Activated CD4-positive, CD25-positive, alpha-beta regulatory T cell (primary cell): Measurements from ENCODE around the gene ST6GALNAC3.

Experiments
- DNase-seq, 4 experiments: peaks; one replicate each; lab custom pipeline; 2025; lab: John Stamatoyannopoulos, UW

ST6GALNAC3 gene

DNA sequence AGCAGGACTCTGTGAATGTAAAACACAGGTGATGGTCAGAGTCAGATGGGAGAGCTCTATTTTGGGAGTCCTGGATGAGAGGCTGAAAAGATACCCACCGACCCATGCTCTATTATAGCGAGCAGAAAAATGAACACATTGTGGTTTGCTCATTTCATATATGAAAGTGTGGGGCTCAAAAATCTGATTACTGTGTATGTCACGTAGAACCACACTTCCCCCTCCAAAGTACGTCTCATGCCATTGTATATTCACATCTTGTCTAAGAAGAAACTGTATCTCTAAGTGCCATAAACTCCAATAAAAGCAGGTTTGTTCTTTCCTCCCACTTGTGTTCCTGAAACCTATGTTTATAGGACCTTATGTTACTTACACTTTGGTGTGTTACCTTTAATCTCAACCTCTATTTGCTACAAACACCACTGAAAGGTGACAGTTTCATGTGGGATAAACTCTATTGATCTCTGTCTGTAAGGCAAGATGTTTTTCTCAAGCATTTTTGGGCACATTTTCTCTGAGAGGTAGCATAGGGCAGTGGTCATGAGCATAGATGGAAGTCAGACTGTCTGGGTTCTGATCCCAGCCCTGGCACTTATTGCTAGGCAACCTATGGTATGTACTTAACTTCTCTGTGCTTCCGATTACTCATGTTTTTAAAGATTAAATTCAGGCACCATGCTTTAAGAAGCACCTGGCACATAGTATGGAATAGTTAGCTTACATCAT lies 214.4 kb downstream of the ST6GALNAC3 start:
- DNase-seq: no peak

DNA sequence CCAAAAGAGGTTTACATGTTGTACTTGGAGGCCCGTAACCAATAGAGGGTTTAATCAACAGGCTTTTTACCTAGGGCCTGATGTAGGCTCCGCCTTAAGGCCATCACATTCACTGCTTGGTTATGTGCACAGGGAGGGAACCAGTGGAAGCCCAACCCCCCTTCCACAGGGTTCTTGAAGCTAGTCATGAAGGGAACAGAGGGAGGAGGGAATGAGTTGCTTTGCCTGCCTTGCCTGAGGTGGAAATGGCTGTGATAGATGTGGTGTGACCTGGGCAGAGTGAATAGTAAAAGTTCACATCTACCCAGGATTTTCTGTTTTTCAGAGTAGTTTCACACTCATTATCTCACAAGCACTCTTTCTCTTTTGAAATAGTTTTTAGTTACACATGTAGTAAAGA lies 215.1 kb downstream of the ST6GALNAC3 start:
- no peak for DNase-seq

DNA sequence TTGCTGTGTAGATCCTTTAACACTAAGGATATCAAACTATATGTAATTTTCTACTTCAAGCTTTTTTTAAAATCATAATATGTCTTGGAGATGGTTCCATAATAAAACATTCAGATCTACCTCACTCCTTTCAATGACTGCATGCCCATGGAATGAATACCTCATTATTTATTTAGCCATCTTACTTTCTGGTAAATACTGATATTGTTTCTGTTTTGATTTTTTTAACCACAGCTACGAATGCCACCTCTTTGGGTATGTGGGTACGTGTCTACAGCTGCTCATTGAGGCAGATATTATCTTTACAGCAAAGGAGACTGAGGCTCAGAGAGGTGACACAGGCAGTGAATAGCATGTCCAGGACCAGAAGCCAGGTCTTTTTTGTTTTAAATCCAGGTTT lies 215.7 kb downstream of the ST6GALNAC3 start:
- DNase-seq: no peak

DNA sequence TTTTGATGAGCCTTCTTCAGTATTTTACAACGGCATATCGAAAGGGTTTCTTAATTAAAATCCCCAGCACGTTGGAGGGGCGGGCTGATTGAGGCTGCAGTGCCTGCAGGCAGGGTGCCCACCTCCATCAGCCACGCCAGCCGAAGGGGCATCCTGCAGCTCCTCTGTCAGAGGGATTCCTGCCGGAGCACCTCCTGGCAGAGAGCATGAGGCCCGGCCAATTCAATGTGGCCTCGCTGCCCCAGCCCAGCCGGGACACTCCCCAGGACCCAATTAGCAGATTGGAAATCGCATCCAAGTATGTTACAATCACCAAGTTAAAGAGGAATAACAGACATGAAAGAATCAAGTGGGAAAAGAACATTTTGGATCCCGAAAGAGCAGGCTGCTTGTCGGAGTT lies 216.6 kb downstream of the ST6GALNAC3 start:
- DNase-seq: no peak

DNA sequence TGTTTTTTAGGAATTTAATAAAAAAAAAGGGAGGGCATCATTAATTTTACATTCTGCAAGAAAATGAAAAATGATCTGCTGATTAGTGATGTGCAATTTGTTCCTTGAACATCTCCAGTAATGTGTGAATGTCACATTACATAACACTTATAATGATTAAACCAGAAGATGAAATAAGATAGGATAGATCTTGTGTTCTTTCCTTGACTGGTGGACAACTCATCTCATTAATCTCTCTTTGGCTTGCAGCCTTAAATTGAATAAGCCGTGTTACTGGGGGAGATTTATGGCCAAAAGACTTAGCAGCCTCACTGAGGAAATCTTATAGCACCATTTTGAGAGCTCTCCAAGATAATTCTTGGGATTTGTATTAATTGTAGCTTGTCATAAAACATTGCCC lies 217.2 kb downstream of the ST6GALNAC3 start:
- no peak for DNase-seq

DNA sequence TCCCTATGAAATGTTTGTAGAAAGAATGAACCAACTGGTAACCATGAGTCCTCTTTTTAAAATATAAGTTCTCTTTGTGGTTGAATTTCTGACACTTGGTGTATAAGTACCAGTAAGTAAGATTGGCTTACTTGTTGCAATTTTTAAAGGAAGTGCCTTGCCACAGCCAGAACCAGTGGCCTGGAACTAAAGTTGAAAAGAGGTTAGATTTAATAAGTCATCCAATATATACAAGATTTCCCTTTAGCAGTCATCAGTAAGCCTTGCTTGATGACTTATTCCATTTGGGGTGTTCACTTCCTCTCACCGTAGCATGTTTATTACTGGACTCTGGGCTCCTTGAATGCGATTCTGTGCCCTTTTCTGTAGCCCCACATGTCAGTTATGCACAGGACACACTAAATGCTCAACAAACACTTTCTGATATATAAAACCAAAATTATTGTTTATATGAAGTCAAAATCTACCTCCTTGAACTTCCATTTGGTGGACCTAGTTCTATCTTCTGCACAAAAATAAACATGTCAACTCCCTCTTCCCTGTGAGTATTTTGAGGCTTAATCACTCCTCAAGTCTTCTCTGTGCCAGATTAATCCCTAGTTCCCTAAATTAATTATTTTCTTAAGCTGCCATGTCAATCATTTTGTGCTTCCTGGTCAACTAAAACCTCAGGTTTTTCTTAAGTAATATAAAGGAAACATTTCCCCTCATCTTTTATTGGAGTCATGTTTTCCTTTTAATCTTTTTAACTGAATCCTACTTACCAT lies 218.1 kb downstream of the ST6GALNAC3 start:
- no peak for DNase-seq

DNA sequence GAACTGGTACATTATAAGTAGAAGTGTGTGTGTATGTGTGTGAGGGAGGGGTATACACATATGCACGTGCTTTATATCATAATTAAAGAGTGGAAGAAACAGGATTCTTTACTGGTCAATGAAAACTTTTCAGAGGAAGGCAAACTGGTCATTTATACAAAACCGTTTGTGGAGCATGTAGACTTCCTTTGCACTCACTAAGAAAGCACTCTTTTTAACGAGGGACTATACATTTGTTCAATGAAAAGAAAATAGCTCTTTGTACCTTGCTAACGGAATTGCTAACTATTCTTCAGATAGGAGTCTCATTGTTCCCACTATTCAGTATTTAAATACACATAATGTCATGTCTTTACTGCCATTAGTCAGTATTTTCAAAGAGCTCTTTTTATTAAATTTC lies 219.3 kb downstream of the ST6GALNAC3 start:
- DNase-seq: no peak

DNA sequence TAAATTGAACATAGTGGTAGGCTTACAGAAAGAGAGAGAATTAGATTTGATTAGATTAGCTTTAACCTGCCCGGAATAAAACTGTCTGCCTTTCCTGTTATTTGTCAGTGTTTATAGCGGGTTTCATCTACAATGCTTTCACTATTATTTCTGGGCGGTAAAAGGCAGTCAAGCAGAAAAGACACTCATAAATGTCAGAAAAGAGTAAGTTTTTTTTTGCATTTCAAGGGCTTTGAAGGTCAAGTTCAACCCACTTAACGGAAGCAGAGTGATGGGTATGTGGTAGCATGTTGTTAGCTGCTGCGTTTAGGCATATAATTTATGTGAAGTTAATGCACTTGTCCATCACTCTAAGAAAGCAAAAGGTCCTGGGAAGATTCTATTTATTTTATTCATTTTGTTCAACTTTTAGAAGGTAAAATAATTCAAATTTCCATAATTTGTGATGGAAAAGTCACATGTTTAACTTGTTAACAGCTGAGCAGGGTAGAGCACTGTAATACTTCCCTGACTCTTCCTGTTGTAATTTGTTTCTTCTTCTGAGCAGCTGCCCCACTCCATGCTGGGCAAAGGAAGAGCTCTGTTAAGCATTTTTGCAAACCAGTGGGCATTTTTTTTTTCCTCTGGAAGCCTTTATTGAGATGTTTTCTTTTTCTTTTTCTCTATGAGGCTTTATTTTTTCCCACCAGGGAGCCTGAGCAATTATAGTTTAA lies 220.1 kb downstream of the ST6GALNAC3 start:
- no peak for DNase-seq

DNA sequence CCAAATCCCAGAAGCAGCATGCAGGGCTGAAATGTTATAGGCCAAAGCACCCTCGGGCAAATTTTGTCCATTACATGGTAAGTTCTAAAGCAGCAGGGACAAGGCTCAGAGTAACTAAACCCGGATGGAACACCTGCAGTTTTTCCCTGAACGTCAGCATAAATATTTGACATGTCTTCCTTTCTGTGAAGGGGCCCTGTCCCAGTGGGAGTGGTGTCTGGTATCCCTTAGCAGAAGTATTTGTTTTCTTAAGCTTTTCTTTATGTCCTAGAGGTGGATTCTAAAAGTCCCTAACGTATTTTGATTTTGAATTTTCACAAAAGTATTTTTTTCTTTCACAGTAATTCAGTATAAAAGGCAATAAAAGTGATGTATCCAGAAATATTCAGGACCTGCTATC lies 223.9 kb downstream of the ST6GALNAC3 start:
- DNase-seq: no peak

DNA sequence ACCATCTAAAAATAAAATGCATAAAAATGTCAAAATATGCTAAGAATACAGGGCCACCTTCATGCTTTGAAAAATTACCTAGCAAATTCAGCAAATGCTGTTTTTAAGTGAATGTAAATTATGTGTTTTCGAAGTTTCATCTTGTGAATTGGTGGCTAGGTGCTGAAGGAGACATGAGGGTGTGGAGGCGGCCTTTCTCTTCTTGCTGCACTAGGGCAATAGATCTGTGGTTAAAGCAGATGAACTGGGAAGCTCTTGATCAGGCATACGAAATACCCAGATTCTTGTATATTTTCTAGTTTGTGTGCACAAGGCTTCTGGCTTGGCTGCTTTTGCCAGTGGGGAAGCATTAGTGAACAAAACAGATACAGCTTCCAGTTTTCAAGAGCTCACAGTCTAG lies 224.5 kb downstream of the ST6GALNAC3 start:
- DNase-seq: no peak

DNA sequence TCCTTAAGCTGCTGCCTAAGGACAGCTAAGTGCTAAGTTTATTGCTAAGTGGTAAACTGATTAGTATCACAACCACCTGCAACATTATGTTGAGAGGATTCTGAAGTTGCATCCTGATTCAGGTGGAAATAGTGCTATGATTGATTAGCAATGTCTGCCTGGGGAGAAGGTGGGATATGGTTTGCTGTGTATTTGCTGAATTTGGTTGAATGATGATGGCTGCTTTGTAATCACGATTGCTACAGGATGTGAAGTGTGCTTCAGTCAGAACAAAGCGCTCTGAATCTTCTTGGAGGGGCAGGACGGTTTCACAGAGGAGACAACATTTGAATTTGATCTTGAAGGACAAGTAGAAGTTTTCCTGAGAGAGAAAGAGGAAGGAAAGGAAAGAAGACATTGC lies 226.0 kb downstream of the ST6GALNAC3 start:
- DNase-seq: no peak

DNA sequence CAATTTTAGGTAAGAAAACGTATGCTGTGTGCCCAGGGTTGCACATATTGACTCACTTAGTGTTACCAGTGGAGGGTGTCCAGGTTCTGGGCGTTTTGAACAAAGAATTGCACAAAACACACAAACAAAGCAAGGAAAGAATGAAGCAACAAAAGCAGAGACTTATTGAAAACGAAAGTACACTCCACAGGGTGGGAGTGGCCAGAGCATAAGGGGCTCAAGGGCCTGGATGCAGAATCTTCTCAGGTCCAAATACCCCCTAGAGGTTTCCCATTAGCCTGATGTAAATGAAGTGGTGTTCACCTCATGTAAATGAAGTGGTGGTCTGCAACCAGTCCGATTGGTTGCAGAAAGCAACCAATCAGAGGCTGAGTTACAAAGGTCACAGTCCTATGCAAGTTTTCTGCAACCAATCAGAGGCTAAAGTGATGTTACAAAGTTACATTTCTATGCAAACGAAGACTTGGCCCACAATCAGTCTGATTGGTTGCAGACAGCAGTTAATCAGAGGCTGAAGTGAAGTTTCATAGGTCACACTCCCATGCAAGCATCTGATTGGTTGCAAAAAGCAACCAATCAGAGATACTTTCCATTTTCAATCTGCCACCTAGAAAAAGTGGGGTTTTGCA lies 228.3 kb downstream of the ST6GALNAC3 start:
- no peak for DNase-seq

DNA sequence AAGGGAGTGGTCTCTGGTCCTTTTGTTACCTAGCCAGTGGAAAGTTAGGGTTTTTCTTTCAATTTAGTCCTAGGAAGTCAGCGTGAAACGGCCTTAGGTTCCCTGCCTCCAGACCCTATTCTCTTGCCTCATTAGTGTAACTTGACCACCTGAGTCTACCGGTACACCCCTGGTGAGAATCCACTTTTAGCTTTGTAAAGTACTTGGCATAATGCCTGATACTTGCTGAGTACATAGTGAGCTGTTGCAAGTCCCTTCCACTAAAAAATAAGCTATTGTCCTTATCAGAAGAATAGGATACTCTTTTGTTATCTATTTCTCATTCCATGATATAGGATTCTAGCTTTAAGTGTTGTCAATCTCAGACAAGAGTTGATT lies 228.8 kb downstream of the ST6GALNAC3 start:
- no peak for DNase-seq

DNA sequence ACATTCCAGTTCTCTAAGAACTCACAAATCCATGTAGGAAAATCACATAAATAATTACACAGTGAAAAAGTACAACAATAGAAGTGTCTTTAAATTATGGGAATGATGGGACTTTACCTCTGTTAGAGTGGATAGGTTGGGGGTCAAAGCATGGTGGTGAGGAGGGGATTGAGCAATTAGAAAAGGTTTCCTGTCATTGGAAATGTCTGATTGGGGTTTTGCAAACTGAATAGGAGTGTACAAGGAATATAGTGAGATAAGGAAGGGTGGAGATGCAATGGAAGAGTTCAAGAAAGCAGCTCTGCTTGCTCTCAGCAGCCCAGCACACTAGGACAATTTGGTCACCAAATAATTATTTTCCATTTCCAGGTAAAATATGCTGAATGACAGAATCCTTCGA lies 238.8 kb downstream of the ST6GALNAC3 start:
- DNase-seq: no peak

DNA sequence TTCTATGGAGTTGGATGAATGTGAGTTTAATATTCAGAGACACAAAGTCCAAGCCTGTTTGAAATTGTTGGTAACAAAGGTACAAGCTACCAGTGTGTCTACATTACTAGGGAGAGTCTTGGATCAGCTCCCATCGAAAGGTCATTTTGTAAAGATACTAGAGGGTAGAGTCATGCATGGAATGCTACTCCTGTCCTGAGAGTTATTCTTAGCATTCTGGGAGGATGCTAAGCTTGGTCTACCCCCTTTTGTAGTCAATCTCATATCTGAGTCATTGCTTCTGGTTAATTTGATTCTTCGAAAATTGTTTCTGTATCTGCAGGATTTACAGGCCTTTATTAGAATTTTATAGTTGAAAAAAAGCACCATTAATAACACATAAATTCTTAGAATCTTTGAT lies 240.2 kb downstream of the ST6GALNAC3 start:
- DNase-seq: no peak

DNA sequence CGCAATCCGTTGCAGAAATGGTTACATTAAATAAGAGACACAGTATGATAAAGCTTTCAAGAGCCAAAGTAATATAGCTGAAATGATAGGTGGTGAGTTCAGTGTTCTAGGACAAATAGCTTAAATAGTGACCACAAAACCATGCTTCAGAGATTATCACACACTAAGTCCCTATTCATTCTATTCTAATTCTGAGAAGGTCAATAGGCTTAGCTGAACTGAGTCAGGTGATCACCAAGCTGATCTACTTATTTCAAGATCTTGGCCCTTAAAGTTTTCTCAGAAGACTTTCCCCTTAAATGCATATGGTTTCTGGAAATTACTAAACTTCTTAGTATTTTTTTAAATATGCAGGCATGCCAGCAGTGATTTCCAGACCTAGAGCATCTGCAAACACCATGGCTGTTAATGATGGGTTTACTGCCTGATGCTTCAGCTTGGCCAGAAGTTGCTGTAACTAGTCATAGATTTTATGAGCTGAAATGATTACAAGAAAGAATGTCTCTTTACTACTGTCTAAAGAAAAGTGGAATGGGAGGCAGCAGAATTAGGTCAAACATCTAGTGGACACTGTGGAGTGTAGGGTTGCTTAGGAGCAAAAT lies 242.9 kb downstream of the ST6GALNAC3 start:
- DNase-seq: no peak

DNA sequence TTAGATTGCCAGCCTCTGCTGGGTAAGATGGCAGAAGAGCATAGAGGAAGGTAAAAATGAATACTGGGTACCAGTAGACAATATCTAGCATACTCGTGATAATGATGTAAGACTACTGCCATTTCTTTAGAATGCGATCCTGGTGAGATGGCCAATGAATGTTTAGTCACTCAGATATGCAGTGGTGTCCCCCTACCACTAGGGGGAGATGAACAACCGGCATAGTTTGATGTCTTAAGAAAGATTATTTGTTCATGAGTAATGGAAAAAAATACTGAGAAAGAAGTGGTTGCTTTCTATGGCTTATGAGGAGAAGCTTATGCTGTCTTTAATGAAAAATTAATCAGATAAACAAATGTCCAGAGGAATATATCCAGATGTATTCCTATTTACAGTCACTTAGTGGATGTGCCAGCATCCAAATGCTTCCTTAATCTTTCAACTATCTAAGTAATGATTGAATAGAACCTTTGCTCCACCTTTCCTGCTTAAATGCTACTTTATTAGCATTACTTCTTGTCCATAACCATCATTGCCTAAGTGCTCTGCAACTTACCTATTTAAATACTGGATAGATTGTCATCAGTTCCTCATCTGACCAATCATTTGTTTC lies 256.6 kb downstream of the ST6GALNAC3 start:
- DNase-seq: no peak

DNA sequence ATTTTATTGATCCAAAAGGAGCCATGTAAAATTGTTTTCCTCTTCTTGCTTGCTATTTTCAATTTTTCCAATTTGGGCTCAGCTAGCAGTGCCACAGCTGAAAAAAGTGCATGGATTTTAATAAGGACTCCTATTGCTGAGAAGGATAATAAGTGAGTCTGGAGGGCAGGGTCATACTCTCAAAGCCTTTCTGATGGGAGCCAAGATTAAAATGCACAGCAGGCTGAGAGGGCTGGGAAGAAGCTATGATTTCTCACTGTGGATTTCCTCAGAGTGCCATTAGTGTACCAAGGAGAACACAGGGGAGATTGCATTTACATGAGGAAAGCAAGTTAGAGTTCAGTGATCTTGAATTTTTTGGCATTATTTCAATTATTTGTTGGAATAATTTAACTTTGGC lies 261.3 kb downstream of the ST6GALNAC3 start:
- no peak for DNase-seq

DNA sequence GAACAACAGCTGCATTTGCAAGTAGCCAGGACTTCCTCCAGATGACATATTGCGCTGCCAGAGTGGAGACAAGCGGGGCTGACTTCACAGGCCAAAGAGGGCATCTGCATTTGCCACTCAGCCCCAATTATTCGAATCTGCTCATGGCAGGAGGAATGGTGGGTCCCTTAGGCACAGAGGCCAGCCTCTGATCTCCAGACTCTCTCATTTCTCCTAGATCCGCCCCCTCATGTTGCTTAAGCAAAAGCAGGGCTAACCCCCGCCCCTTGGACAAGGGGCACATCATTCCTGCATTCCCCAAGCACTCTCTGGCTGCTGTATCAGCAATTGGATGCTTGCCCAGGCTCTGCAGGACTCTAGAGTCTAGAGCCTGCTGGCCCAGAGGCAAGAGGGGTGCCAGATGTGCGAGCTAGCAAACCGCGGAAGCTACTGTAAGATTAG lies 262.4 kb downstream of the ST6GALNAC3 start:
- no peak for DNase-seq

DNA sequence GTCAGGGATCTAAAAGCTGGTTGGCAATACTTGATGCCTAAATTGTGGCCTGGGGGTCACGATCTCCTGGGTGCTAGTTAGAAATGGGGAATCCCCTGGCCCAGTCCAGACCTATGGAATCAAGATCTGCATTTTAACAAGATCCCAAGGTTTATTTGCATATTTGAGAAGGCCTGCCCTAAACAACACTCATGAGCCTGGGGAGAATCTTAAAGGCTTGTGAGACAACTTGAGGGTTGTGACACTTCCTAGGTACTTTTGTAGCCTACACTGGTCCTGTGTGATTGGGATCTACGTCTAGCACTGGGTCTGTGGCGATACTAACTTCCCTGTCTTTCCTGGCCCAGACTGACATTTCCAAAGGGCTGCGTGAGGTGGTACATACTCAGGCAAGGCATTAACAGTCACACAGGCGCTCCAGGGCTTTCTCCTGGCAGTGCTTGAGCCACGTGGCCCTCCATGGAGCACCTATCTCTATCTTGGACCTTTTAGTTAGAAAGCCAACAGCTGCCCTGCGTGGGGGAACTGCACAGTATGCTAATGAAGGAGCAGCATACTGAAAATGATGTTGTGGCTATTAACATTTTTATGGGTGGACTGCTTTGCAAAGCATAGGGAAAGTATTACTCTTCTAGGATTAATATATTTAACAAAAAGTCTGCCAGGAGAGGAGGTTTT lies 263.1 kb downstream of the ST6GALNAC3 start:
- no peak for DNase-seq

DNA sequence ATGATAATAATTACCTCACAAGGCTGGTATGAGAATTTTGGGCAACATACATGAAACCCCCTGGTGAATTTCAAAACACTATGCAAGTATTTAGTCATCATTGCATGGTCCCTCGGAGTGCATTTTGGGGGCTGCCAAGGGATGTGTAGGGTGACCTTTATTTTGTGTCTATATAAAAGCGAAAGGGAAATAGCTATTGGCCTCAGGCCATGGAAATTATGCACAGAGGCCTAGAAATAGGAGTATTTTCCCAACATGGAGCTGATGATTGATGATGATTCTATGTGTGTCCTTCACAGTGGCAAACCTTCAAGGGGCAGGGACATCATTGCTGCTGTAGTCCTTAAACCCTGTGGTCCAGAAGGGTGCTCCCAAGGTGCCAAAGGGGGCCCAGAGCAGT lies 265.5 kb downstream of the ST6GALNAC3 start:
- no peak for DNase-seq
